Measurements from ENCODE around the gene CAMK1G. TPM values are rescaled to one million over a fixed set of nuclear protein-coding genes. Genes with fewer than 3 reads are reported as not detected.

The CAMK1G gene
- total and polyA plus RNA-seq, 2 experiments from 2014 or later, result 0.32 to 0.76 TPM

GRCh38 chr1:209567698-209568175 lies 15.8 kb upstream of the CAMK1G start (continued):
- TF ChIP-seq, protein P1, sequence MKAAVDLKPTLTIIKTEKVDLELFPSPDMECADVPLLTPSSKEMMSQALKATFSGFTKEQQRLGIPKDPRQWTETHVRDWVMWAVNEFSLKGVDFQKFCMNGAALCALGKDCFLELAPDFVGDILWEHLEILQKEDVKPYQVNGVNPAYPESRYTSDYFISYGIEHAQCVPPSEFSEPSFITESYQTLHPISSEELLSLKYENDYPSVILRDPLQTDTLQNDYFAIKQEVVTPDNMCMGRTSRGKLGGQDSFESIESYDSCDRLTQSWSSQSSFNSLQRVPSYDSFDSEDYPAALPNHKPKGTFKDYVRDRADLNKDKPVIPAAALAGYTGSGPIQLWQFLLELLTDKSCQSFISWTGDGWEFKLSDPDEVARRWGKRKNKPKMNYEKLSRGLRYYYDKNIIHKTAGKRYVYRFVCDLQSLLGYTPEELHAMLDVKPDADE (IDR thresholded peaks at IDR 0.05), result no peak
- TF ChIP-seq POLR2AphosphoS5 (IDR thresholded peaks at IDR 0.05; ENCODE audit: low read depth), result no peak
- no peak for TF ChIP-seq ZNF462 (CRISPR knock-in tag; IDR thresholded peaks at IDR 0.05)

GRCh38 chr1:209569455-209570207 lies 13.9 kb upstream of the CAMK1G start:
- Mint-ChIP-seq H3K4me3 (no peak overlapping the region), H3K4me1 (peaks cover 17% of the 10 kb centered on the region), H3K27ac (no peak overlapping the region), H3K27me3 (ENCODE audit: insufficient read depth, low read depth, poor library complexity) (peaks cover 8% of the 10 kb centered on the region), H3K9me3 (no peaks in the 10 kb centered on the region; the same call in 2 of the 3 replicates), H3K36me3 (ENCODE audit: low read depth) (no peaks in the 10 kb centered on the region)
- H3F3A ChIP-seq (replicated peaks; ENCODE audit: low read depth), result no peaks in the 10 kb centered on the region
- H3K79me2 ChIP-seq (replicated peaks; ENCODE audit: insufficient read depth), result no peaks in the 10 kb centered on the region
- H3K4me2 ChIP-seq, result no peak overlapping the region
- no peaks in the 10 kb centered on the region for H3K9me2 ChIP-seq (ENCODE audit: insufficient read depth)
- H3K27me3 ChIP-seq (ENCODE audit: insufficient read depth), result no peaks in the 10 kb centered on the region
- no peak overlapping the region for H3K27ac ChIP-seq (ENCODE audit: low read depth)
- H3K4me1 ChIP-seq (ENCODE audit: insufficient read depth), result no peaks in the 10 kb centered on the region
- no peaks in the 10 kb centered on the region for H4K20me1 ChIP-seq (replicated peaks; ENCODE audit: insufficient read depth)
- H3K4me3 ChIP-seq, result no peak overlapping the region
- peak; percentile 55 for ATAC-seq
- 0 out of 2 replicates have a peak overlapping the region, but pooled peaks have one; percentile 32 for H2AFZ ChIP-seq
- peak; percentile 98 for DNase-seq (ENCODE audit: low spot score)
- no peaks in the 10 kb centered on the region for H3K36me3 ChIP-seq (ENCODE audit: insufficient read depth)
- no peak for TF ChIP-seq EZH2 (IDR thresholded peaks at IDR 0.05; ENCODE audit: low read depth, unreplicated experiment)
- TF ChIP-seq, protein P2, sequence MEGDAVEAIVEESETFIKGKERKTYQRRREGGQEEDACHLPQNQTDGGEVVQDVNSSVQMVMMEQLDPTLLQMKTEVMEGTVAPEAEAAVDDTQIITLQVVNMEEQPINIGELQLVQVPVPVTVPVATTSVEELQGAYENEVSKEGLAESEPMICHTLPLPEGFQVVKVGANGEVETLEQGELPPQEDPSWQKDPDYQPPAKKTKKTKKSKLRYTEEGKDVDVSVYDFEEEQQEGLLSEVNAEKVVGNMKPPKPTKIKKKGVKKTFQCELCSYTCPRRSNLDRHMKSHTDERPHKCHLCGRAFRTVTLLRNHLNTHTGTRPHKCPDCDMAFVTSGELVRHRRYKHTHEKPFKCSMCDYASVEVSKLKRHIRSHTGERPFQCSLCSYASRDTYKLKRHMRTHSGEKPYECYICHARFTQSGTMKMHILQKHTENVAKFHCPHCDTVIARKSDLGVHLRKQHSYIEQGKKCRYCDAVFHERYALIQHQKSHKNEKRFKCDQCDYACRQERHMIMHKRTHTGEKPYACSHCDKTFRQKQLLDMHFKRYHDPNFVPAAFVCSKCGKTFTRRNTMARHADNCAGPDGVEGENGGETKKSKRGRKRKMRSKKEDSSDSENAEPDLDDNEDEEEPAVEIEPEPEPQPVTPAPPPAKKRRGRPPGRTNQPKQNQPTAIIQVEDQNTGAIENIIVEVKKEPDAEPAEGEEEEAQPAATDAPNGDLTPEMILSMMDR (conservative IDR thresholded peaks at IDR 0.05; ENCODE audit: low read depth in 2 of 2), result peak; percentile 91 to 92
- no peak for TF ChIP-seq REST (IDR thresholded peaks at IDR 0.05; ENCODE audit: unreplicated experiment)
- no peak for TF ChIP-seq STAT1 (IDR thresholded peaks at IDR 0.05; ENCODE audit: unreplicated experiment)
- TF ChIP-seq NANOG (IDR thresholded peaks at IDR 0.05; ENCODE audit: borderline replicate concordance), result no peak
